Measurements from ENCODE around the gene UBTF.

DNA sequence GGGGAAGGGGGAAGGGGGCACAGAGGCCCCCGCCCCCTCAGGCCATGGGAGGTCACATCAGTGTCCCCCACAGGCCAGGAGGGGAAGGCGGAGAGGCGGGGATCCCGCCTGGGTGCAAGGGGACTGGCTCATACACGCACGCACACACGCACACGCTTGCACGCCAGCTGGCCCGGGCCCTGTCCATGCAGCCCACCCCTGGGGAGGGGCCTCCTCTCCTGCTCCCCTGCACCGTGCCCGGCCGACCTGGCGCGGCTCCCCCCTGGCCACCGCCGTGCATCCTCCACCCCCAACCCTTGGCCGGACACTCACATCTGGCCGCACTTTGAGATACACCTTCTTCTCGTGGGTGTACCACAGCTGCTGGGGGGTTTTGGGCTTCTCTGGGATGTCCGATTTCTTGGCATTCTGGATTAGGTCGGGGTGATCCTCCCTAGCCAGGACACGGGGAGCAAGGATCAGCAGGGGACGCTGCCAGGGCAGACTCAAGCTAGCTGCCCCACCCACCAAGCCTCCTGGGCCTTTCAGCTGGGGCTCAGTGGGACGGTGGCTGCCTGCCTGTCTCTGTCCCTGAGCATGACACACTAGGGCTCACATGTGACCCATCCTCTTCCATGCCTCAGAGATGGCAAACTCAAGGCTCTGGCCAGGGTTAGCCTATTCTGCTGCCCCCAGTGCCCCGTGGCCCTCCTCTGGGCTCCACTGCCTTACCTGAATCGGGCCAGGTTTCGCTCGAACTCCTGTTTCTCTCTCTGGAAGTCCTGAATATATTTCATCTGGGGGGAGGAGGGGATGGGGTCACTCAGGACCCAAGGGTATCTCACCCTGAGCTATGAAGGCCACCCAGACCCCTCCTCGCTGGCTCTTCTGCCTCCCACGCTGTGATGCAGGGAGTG is 6.7 kb downstream of the UBTF start:
- TF ChIP-seq, protein P1, sequence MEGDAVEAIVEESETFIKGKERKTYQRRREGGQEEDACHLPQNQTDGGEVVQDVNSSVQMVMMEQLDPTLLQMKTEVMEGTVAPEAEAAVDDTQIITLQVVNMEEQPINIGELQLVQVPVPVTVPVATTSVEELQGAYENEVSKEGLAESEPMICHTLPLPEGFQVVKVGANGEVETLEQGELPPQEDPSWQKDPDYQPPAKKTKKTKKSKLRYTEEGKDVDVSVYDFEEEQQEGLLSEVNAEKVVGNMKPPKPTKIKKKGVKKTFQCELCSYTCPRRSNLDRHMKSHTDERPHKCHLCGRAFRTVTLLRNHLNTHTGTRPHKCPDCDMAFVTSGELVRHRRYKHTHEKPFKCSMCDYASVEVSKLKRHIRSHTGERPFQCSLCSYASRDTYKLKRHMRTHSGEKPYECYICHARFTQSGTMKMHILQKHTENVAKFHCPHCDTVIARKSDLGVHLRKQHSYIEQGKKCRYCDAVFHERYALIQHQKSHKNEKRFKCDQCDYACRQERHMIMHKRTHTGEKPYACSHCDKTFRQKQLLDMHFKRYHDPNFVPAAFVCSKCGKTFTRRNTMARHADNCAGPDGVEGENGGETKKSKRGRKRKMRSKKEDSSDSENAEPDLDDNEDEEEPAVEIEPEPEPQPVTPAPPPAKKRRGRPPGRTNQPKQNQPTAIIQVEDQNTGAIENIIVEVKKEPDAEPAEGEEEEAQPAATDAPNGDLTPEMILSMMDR (IDR thresholded peaks at IDR 0.05; ENCODE audit: low read length), result no peak
- TF ChIP-seq EZH2 (IDR thresholded peaks at IDR 0.05; ENCODE audit: borderline replicate concordance, low read length), result no peak
